Femur (tissue), 1 donor: ENCODE results near the gene PLCH1.

ENCODE experiments used
- DNase-seq: peaks from one replicate; pipeline ENCODE4 v3.0.0-alpha.2; 2017

Gene PLCH1

GRCh38 chr3:155369244-155369643 lies 375.6 kb downstream of the PLCH1 start:
- no peak for DNase-seq

- DNase-seq = no peak
Measured at GRCh38 chr3:155368786-155369185, 376.1 kb downstream of the PLCH1 start.

GRCh38 chr3:155367506-155367905 lies 377.4 kb downstream of the PLCH1 start:
- no peak for DNase-seq

GRCh38 chr3:155365178-155365783 lies 379.6 kb downstream of the PLCH1 start:
- no peak for DNase-seq

- DNase-seq = no peak
Measured at GRCh38 chr3:155364492-155364891, 380.4 kb downstream of the PLCH1 start.

GRCh38 chr3:155363690-155364070 lies 381.2 kb downstream of the PLCH1 start:
- DNase-seq = no peak

GRCh38 chr3:155362808-155363689 lies 381.8 kb downstream of the PLCH1 start:
- no peak for DNase-seq

- no peak for DNase-seq
Measured at GRCh38 chr3:155360281-155360680, 384.6 kb downstream of the PLCH1 start.

- no peak for DNase-seq
Measured at GRCh38 chr3:155356594-155357370, 388.1 kb downstream of the PLCH1 start.

GRCh38 chr3:155354658-155355057 lies 390.2 kb downstream of the PLCH1 start:
- no peak for DNase-seq

GRCh38 chr3:155352900-155353490 lies 391.9 kb downstream of the PLCH1 start:
- DNase-seq = no peak

- no peak for DNase-seq
Measured at GRCh38 chr3:155350571-155350970, 394.3 kb downstream of the PLCH1 start.

- no peak for DNase-seq
Measured at GRCh38 chr3:155347901-155348300, 397.0 kb downstream of the PLCH1 start.

GRCh38 chr3:155342344-155342743 lies 402.5 kb downstream of the PLCH1 start:
- DNase-seq = peak; percentile 22

- DNase-seq = no peak
Measured at GRCh38 chr3:155339052-155339451, 405.8 kb downstream of the PLCH1 start.

- no peak for DNase-seq
Measured at GRCh38 chr3:155335724-155336354, 409.0 kb downstream of the PLCH1 start.

- no peak for DNase-seq
Measured at GRCh38 chr3:155334914-155335723, 409.8 kb downstream of the PLCH1 start.

- no peak for DNase-seq
Measured at GRCh38 chr3:155334215-155334913, 410.5 kb downstream of the PLCH1 start.

- no peak for DNase-seq
Measured at GRCh38 chr3:155332716-155333115, 412.2 kb downstream of the PLCH1 start.

GRCh38 chr3:155331078-155331477 lies 413.8 kb downstream of the PLCH1 start:
- DNase-seq = no peak

GRCh38 chr3:155330370-155330769 lies 414.5 kb downstream of the PLCH1 start:
- DNase-seq = no peak
